Neuron (in vitro differentiated cells): ENCODE data around the gene PRR5.

ENCODE experiments used
- H2AFZ ChIP-seq: one replicate; pipeline ENCODE4 v1.6.1; 2013; ENCODE audit warnings: low read depth, mild to moderate bottlenecking, inconsistent platforms, low read length, moderate library complexity
- H3K27me3 ChIP-seq: one replicate; pipeline ENCODE4 v1.6.1; 2013; ENCODE audit warnings: low read length; ENCODE audit not compliant: insufficient read depth
- H3K36me3 ChIP-seq: one replicate; pipeline ENCODE4 v1.6.1; 2013; ENCODE audit warnings: low read length; ENCODE audit not compliant: insufficient read depth
- H3K4me1 ChIP-seq: one replicate; pipeline ENCODE4 v1.6.1; 2013; ENCODE audit warnings: low read length; ENCODE audit not compliant: insufficient read depth
- H3K4me3 ChIP-seq: 2 replicates; pipeline ENCODE4 v1.5.1; 2013; ENCODE audit warnings: mild to moderate bottlenecking, low read length, moderate library complexity
- H3K9me3 ChIP-seq: one replicate; pipeline ENCODE4 v1.6.1; 2013; ENCODE audit warnings: low read length

PRR5 gene

DNA sequence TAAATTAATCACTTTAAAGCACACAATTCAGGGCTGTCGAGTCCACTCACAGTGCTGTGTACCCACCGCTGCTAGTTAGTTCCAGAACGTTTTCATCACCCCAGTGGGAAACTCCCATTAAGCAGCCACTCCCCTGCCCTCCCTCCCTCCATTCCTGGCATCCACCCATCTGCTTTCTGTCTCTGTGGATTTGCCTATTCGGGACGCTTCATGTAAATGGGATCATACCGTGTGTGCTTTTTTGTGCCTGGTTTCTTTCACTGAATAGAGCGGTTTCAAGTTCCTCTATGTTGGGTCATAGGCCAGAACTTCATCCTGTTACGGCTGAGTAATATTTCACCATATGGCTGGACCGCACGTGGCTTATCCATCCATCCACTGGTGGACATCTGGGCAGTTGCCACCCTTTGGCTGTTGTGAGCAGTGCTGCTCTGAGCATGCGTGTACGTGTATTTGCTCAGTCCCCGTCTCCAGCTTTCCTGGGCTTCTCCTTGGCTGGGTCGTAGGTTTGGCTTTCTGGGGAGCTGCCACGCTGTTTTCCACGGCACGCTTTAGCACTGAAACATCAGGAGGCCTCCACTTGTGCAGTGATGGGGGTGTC, 80.5 kb downstream of the PRR5 start:
- Histone ChIP-seq H3K4me3 (no peak overlapping the region), H2AFZ (no peak overlapping the region), H3K36me3 (no peaks in the 10 kb centered on the region), H3K4me1 (no peaks in the 10 kb centered on the region), H3K27me3 (no peaks in the 10 kb centered on the region), H3K9me3 (no peaks in the 10 kb centered on the region)

DNA sequence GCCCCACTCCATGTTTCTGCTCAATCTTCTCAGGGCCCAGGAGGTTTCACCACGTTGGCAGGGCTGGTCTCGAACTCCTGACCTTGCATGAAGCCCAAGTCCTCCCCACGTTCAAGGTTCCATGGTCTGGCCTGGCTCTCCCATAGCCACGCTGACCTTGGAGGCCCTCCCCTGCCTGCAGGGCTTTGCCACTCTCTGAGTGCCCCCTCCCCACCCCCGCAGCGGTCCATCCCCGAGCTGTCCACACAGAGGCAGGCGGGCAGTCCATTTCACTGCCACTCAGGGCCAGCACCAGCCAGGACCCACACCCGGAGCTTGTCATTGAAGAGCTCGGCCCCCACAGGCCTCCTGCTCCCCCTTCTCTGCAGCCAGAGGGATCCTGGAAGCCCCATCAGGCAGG, 81.1 kb downstream of the PRR5 start:
- no peaks in the 10 kb centered on the region for H3K9me3 ChIP-seq

DNA sequence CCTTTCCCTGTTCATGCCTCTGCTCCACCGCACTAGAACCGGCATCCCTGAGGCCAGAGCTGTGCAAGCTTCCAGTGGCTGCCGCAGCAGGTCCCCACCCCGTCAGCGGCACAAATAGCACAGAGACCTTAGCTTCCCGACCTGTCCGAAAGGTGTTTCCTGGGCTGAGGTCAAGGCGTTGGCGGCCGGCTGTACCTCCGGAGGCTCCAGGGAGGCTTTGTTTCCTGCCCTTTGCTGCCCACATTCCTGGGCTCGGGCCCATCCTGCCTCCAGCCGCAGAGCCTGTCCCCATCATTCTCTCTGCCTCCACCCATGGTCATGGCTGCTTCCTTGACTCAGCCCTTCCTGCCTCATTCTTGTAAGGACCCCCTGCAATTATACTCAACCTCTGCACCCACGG, 81.6 kb downstream of the PRR5 start:
- no peak overlapping the region for H3K4me3 ChIP-seq
- H3K27me3 ChIP-seq: no peaks in the 10 kb centered on the region
- no peaks in the 10 kb centered on the region for H3K9me3 ChIP-seq
- H2AFZ ChIP-seq: no peak overlapping the region
- H3K4me1 ChIP-seq: no peaks in the 10 kb centered on the region
- no peaks in the 10 kb centered on the region for H3K36me3 ChIP-seq

More for the DNA sequence above, 81.1 kb downstream of the PRR5 start:
- Histone ChIP-seq H2AFZ (no peak overlapping the region), H3K27me3 (no peaks in the 10 kb centered on the region), H3K36me3 (no peaks in the 10 kb centered on the region), H3K4me1 (no peaks in the 10 kb centered on the region), H3K4me3 (no peak overlapping the region)

DNA sequence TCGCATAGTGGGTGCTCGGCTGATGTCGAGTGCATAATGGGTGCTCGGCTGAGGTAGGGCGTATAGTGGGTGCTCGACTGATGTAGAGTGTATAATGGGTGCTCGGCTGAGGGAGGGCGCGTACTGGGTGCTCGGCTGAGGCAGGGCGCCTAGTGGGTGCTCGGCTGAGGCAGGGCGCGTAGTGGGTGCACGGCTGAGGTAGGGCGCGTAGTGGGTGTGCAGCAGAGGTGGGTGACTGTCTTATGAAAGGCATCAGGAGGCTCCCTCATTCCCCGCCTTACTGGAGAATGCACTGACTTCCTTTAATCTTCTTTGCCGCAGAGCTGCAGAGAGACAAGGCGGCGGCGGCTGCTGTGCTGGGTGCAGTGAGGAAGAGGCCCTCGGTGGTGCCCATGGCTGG, 84.1 kb downstream of the PRR5 start:
- no peaks in the 10 kb centered on the region for H3K27me3 ChIP-seq
- no peaks in the 10 kb centered on the region for H3K9me3 ChIP-seq
- H3K36me3 ChIP-seq: no peaks in the 10 kb centered on the region
- no peak overlapping the region for H2AFZ ChIP-seq
- no peaks in the 10 kb centered on the region for H3K4me1 ChIP-seq
- no peak overlapping the region for H3K4me3 ChIP-seq

DNA sequence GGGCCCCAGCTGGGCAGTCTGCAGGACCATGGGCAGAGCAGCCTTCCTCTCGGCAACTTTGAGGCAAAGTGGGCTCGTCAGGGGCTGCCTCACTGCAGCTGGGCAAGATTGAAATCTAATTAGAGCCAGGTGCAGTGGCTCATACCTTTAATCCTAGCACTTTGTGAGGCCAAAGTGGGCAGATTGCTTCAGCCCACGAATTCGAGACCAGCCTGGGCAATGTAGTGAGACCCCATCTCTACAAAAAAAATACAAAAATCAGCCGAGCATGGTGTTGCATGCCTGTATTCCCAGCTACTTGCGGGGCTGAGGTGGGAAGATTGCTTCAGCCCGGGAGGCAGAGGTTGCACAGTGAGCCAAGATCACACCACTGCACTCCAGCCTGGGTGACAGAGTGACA, 84.6 kb downstream of the PRR5 start:
- H3K4me1 ChIP-seq: no peaks in the 10 kb centered on the region
- no peak overlapping the region for H2AFZ ChIP-seq
- H3K4me3 ChIP-seq: no peak overlapping the region
- no peaks in the 10 kb centered on the region for H3K27me3 ChIP-seq
- no peaks in the 10 kb centered on the region for H3K36me3 ChIP-seq
- H3K9me3 ChIP-seq: no peaks in the 10 kb centered on the region
